Measurements from ENCODE around the gene AANAT.

AANAT gene

GRCh38 chr17:76469076-76469990 is 1.9 kb downstream of the AANAT start:
- no peak for DNase-seq

DNA sequence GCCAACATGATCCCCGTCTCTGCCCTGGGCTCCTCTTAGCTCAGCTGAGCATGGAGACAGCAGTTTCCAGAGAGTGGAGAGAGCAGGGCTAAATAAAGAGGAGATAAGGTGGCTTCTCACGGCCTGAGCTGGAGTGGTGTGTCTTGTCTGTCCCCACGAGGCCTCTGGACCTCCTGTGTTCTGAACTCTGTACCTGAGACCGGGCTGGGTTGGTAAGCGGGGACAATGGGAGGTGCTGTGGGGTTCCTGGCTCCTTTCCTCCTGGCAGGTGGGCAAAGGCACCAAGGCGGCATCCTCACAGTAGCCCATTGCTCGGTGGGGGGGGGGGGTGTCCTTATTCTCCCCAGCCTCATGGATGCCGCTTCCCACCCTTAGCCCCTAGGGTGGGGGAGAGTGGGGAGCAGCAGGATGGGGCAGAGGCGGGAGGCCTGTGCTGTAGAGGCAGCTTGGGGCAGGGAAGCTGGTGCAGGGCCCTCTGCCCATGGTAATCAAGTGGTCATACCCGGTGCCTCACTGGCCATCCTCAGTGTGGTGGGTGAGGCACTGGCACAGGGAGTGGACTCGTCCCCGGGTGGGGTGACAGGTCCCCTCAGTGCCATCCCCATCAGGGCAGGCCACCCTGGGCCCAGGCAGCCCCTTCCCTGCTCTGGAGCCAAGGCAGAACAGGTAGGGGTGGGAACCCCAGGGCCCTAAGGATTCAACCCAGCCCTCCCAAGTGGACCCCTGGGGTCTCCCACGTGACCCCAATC is 2.8 kb downstream of the AANAT start:
- DNase-seq: no peak

DNA sequence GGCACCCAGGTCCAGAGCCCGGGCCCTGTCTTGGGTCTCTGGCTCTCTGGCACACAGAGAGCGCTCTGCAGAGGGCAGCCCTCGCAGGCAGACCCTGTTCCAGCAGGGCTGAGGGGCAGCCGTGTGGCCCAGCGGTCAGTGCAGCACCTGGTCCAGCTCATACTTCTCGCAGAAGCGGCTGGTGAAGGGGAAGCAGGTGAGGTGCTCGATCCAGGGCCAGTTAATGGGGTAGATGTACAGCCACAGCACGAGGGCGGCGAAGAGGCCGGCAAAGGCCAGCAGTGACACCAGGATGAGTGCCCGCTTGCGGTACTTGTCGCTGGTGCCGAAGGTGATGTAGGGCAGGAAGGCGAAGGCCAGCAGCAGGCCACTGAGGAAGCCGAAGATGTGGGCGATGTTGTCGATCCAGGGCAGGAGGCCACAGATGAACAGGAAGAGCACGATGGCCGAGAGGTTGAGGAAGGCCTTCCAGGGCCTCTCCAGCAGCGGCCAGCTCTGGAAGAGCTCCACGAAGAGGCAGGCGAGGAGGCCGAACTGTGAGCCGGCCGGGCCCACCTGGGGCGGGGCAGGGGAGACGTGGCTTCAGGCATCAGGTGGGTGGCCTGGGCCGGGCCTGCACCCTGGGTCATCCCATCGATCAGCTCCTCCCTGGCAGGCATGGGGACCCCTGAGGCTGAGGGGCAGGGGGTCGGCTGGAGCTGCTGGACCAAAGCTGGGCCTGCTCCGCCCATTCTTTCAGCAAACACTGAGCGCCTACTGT is 4.3 kb downstream of the AANAT start:
- DNase-seq: no peak

DNA sequence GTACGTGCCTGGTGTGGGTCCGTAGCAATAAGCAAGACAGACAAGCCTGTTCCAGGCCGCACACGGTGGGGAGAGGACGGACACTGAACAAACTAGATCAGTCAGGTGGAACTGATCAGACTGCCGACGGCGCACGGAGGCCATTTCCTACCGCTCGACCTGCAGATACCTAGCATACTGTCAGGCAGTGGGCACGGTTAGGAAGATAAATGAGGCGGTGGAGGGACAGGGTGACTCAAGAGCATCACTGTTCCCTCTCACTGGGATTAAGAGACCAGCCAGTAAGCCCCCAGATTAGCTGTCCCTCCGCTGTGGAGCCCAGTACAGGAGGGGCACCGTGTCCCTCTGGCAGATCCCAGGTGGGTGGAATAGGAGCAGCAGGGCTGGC is 4.8 kb downstream of the AANAT start:
- DNase-seq: no peak

DNA sequence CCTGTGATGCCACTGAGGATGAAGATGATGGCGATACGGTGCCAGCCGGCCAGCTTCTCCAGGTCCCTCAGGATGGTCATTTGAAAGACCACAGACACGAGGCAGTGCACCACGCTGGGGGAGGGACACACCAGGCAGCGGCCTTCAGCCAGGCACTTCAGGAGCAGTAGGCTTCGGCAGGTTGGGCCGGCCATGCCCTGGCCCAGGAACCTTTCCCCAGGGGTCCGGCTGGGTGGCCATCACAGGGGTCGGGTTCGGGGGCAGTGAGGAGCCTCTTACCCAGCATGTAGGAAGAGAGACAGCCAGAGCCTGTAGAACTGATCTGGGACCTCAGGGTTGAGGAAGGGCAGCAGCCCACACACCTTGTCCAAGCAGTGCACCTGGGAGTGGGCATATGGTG is 5.3 kb downstream of the AANAT start:
- no peak for DNase-seq

- DNase-seq: no peak
Measured at GRCh38 chr17:76473541-76473985, 6.2 kb downstream of the AANAT start.

DNA sequence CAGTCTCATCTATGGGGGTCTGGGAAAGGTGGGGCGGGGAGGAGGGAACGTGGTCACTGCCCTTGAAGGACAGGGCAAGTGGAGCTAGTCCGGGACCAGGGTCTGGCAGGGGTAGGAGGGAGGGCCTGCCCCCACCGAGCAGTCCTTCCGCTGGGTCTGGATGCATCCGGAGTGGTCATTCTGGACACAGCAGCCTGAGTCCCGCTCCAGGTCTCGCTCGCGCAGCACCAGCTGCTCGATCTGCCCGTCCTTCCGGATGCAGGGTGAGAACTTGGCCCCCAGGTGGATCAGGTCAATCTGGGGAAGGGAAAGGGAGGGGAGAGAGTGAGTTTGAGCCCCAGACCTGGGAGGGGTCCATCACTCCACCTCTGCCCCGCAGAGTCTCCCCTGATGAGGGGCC is 6.8 kb downstream of the AANAT start:
- DNase-seq: no peak

- DNase-seq: no peak
Measured at GRCh38 chr17:76474894-76475293, 7.5 kb downstream of the AANAT start.

- DNase-seq: no peak
Measured at GRCh38 chr17:76475302-76475701, 7.9 kb downstream of the AANAT start.

- no peak for DNase-seq
Measured at GRCh38 chr17:76476736-76477135, 9.3 kb downstream of the AANAT start.

DNA sequence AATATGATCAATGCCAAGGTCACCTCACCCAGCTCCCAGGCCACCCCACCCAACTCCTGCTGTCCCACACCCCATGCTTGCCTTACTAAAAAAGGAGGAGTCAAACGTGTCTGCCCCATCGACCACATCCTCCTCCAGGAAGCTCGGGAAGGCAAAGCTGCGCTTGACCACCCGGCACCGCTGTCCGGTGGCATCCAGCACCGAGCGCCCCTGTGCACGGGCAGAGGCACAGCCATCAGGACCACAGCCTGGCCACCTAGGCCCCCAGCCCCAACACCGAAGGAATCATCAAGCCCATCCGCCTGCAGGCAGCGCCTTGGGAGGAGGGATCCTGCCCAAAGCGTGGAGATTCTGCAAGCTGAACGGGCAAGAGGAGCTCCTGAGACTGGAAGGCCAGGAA is 10.2 kb downstream of the AANAT start:
- DNase-seq: no peak

- DNase-seq: no peak
Measured at GRCh38 chr17:76478097-76478496, 10.7 kb downstream of the AANAT start.

DNA sequence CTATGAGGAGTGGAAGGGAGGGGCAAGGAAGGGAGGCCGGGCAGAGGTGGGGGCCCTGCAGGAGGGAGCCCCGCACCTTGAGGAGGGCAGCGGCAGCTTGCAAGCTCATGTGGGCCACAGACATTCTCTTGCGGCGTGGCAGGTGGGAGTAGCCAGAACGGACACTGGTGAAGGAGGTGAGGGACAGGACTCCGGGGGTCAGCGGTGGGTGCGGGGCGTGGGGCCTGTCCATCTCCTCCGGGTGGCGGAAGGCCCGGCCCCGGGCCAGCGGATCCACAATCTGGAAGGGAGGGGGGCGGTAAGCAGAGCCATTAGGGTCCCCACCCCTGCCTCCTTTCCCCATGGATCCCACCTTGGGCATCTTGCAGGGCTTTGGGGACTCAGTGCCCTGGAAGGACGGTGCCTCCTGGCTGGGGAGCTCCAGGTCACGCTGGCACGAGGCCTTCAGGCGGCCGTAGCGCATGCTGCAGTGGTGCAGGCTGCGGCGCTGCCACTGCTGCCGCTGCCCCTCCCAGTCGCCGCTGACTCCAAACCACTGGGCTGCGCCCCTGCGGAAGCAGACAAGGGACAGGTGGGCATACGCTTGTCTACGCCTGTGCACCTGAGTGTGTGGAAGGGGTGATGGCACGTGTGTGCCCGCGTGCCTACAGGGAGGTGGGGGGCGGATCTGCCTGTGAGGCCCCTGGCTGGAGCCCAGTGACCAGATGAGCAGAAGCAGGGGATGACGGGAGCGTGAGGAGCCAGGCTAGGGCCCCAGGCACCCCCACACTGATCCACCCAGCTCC is 11.5 kb downstream of the AANAT start:
- no peak for DNase-seq

- DNase-seq: no peak
Measured at GRCh38 chr17:76479515-76480060, 12.2 kb downstream of the AANAT start.

- no peak for DNase-seq
Measured at GRCh38 chr17:76480632-76481031, 13.2 kb downstream of the AANAT start.

- no peak for DNase-seq
Measured at GRCh38 chr17:76481071-76481655, 13.8 kb downstream of the AANAT start.

DNA sequence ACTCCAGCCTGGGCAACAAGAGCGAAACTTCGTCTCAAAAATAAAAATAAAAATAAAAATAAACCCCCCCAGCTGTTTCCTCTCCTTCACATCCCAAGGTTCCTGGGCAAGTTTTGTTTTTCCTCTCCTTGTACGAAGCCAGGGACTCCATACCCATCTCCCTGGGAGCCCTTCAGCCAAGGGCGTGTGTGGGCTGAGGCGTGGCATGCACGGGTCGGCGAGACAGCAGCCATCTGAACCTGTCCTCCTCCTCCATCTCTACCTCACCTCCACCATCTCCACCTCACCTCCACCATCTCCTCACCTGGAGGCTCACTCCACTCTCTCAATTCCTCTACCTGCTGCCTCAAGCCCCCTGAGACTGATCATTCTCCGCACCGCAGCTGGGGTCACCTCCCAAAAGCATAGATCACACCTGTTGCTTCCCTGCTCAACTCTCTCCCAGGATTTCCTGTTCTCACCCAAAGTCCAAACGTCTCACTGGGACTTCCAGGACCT is 16.9 kb downstream of the AANAT start:
- no peak for DNase-seq

GRCh38 chr17:76485569-76485968 is 18.2 kb downstream of the AANAT start:
- no peak for DNase-seq

DNA sequence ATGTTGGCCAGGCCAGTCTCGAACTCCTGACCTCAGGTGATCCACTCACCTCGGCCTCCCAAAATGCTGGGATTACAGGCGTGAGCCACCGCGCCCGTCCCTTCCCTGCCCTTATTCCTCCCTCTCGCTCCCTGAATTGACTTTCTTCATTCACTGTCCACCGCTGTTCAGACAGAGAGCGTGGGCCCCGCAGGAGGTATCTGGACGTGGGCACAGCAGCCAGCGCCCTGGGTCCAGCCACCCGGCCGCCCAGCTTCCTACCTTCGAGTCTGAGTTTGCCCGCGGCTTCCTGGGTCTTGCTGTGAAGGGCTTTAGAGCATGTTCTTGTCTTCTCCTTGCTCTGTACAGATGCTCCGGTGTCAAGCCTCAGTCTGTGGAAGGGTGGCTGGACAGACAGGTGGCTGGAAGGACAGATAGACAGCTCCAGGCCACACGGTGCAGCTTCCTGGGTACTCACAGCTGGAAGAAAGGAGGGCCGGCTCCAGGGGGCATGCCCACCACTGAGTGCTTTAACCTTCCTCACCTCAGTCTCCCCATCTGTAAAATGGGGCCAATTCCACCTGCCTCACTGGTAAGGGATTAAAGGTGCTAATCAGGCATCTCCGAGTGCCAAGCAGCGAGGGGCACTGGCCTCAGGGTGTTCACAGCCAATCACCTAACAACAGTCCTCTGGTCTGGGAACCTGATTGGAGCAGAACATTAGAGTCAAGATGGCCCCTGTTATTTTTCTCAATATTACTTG is 20.2 kb downstream of the AANAT start:
- no peak for DNase-seq

- no peak for DNase-seq
Measured at GRCh38 chr17:76490112-76490710, 22.8 kb downstream of the AANAT start.
